ENCODE results near the gene TIMM29. TPM values are rescaled to one million over a fixed set of nuclear protein-coding genes. Genes with fewer than 3 reads are reported as not detected.
A peak's percentile ranks its signal among the peaks of the same experiment; 100 is the strongest.

Gene TIMM29
- polyA plus RNA-seq, 1 donor from 2014 or later, result 39.4 TPM

DNA sequence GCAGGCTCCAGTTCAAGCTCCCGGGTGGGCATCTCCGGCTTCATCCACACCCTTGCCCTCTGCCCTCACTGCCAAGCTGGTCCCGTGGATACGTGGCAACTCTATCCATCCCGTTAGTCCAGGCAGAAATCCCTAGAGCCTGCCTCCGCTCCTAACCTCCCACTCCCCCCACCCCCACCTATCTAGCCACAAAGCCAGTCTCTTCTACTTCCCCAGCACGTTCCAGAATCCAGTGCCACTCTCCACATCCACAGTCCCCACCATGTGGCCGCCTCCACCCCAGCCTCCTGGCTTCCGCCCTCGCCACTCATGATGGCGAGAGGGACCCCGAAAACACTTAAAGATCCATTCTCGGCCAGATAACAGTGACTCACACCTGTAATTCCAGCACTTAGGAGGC lies 4.0 kb upstream of the TIMM29 start:
- H3K36me3 ChIP-seq (ENCODE audit: insufficient read depth, low read length), result no peaks in the 10 kb centered on the region
- no peak overlapping the region for H3K9ac ChIP-seq (ENCODE audit: low read length)
- H3K79me2 ChIP-seq (replicated peaks; ENCODE audit: insufficient read depth, low read length), result peaks cover 12% of the 10 kb centered on the region
- H3K9me3 ChIP-seq (ENCODE audit: low read length), result no peaks in the 10 kb centered on the region
- H3K27me3 ChIP-seq (ENCODE audit: insufficient read depth, low read depth, low read length), result no peaks in the 10 kb centered on the region
- no peak overlapping the region for H3K27ac ChIP-seq (ENCODE audit: low read length)
- no peak overlapping the region for H2AFZ ChIP-seq (ENCODE audit: low read depth, low read length)
- no peak overlapping the region for H3K4me2 ChIP-seq (ENCODE audit: low read length)
- H3K9me2 ChIP-seq (ENCODE audit: insufficient read depth, low read length), result no peaks in the 10 kb centered on the region
- no peak overlapping the region for H3K4me3 ChIP-seq (ENCODE audit: low read length)
- H3F3A ChIP-seq (ENCODE audit: insufficient read depth, low read length, poor library complexity, severe bottlenecking), result no peaks in the 10 kb centered on the region
- no peaks in the 10 kb centered on the region for H4K20me1 ChIP-seq (ENCODE audit: insufficient read depth)
- no peak for TF ChIP-seq POLR2AphosphoS5 (IDR thresholded peaks at IDR 0.05)
- TF ChIP-seq TAF1 (IDR thresholded peaks at IDR 0.05; ENCODE audit: low read depth), result no peak
- TF ChIP-seq SMC3 (conservative IDR thresholded peaks at IDR 0.05; ENCODE audit: poor library complexity), result no peak
- TF ChIP-seq EP300 (conservative IDR thresholded peaks at IDR 0.05; ENCODE audit: poor library complexity, severe bottlenecking), result no peak
- TF ChIP-seq EZH2 (IDR thresholded peaks at IDR 0.05; ENCODE audit: borderline replicate concordance, insufficient read depth, low read length, poor library complexity, severe bottlenecking), result no peak
- TF ChIP-seq, protein P1, sequence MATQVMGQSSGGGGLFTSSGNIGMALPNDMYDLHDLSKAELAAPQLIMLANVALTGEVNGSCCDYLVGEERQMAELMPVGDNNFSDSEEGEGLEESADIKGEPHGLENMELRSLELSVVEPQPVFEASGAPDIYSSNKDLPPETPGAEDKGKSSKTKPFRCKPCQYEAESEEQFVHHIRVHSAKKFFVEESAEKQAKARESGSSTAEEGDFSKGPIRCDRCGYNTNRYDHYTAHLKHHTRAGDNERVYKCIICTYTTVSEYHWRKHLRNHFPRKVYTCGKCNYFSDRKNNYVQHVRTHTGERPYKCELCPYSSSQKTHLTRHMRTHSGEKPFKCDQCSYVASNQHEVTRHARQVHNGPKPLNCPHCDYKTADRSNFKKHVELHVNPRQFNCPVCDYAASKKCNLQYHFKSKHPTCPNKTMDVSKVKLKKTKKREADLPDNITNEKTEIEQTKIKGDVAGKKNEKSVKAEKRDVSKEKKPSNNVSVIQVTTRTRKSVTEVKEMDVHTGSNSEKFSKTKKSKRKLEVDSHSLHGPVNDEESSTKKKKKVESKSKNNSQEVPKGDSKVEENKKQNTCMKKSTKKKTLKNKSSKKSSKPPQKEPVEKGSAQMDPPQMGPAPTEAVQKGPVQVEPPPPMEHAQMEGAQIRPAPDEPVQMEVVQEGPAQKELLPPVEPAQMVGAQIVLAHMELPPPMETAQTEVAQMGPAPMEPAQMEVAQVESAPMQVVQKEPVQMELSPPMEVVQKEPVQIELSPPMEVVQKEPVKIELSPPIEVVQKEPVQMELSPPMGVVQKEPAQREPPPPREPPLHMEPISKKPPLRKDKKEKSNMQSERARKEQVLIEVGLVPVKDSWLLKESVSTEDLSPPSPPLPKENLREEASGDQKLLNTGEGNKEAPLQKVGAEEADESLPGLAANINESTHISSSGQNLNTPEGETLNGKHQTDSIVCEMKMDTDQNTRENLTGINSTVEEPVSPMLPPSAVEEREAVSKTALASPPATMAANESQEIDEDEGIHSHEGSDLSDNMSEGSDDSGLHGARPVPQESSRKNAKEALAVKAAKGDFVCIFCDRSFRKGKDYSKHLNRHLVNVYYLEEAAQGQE (IDR thresholded peaks at IDR 0.05; ENCODE audit: borderline replicate concordance), result no peak
- TF ChIP-seq RAD21 (conservative IDR thresholded peaks at IDR 0.05), result no peak
- no peak for TF ChIP-seq MXI1 (conservative IDR thresholded peaks at IDR 0.05; ENCODE audit: poor library complexity, severe bottlenecking)
- TF ChIP-seq, protein P2, sequence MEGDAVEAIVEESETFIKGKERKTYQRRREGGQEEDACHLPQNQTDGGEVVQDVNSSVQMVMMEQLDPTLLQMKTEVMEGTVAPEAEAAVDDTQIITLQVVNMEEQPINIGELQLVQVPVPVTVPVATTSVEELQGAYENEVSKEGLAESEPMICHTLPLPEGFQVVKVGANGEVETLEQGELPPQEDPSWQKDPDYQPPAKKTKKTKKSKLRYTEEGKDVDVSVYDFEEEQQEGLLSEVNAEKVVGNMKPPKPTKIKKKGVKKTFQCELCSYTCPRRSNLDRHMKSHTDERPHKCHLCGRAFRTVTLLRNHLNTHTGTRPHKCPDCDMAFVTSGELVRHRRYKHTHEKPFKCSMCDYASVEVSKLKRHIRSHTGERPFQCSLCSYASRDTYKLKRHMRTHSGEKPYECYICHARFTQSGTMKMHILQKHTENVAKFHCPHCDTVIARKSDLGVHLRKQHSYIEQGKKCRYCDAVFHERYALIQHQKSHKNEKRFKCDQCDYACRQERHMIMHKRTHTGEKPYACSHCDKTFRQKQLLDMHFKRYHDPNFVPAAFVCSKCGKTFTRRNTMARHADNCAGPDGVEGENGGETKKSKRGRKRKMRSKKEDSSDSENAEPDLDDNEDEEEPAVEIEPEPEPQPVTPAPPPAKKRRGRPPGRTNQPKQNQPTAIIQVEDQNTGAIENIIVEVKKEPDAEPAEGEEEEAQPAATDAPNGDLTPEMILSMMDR (IDR thresholded peaks at IDR 0.05; ENCODE audit: poor library complexity, severe bottlenecking), result no peak

- Histone ChIP-seq H3K4me3 (ENCODE audit: low read length) (peak overlapping the region; percentile 98), H3K9me2 (ENCODE audit: insufficient read depth, low read length) (no peaks in the 10 kb centered on the region), H4K20me1 (ENCODE audit: insufficient read depth) (no peaks in the 10 kb centered on the region), H3K27ac (ENCODE audit: low read length) (peak overlapping the region; percentile 53), H3K79me2 (replicated peaks; ENCODE audit: insufficient read depth, low read length) (peaks cover 23% of the 10 kb centered on the region), H3K4me2 (ENCODE audit: low read length) (peak overlapping the region; percentile 85), H3F3A (ENCODE audit: insufficient read depth, low read length, poor library complexity, severe bottlenecking) (no peaks in the 10 kb centered on the region), H3K9ac (ENCODE audit: low read length) (peak overlapping the region; percentile 84), H2AFZ (ENCODE audit: low read depth, low read length) (peak overlapping the region; percentile 27), H3K36me3 (ENCODE audit: insufficient read depth, low read length) (no peaks in the 10 kb centered on the region), H3K9me3 (ENCODE audit: low read length) (no peaks in the 10 kb centered on the region), H3K27me3 (ENCODE audit: insufficient read depth, low read depth, low read length) (no peaks in the 10 kb centered on the region)
- TF ChIP-seq, protein P1 (IDR thresholded peaks at IDR 0.05; ENCODE audit: borderline replicate concordance), result no peak
- TF ChIP-seq TAF1 (IDR thresholded peaks at IDR 0.05; ENCODE audit: low read depth) (no peak), SMC3 (conservative IDR thresholded peaks at IDR 0.05; ENCODE audit: poor library complexity) (no peak), EP300 (conservative IDR thresholded peaks at IDR 0.05; ENCODE audit: poor library complexity, severe bottlenecking) (no peak), MXI1 (conservative IDR thresholded peaks at IDR 0.05; ENCODE audit: poor library complexity, severe bottlenecking) (no peak), POLR2AphosphoS5 (IDR thresholded peaks at IDR 0.05) (no peak), RAD21 (conservative IDR thresholded peaks at IDR 0.05) (no peak), EZH2 (IDR thresholded peaks at IDR 0.05; ENCODE audit: borderline replicate concordance, insufficient read depth, low read length, poor library complexity, severe bottlenecking) (no peak)
- TF ChIP-seq, protein P2 (IDR thresholded peaks at IDR 0.05; ENCODE audit: poor library complexity, severe bottlenecking), result no peak
Measured at GRCh38 chr19:10927730-10928562, 665 bp upstream of the TIMM29 start.

Measured in neural cell (in vitro differentiated cells).